Glomerular visceral epithelial cell (primary cell): Measurements from ENCODE around the gene IDH3A.

Source experiments
- DNase-seq: peaks from one replicate; pipeline ENCODE4 v3.0.0-alpha.2; 2016; ENCODE audit errors: extremely low spot score

Gene IDH3A

DNA sequence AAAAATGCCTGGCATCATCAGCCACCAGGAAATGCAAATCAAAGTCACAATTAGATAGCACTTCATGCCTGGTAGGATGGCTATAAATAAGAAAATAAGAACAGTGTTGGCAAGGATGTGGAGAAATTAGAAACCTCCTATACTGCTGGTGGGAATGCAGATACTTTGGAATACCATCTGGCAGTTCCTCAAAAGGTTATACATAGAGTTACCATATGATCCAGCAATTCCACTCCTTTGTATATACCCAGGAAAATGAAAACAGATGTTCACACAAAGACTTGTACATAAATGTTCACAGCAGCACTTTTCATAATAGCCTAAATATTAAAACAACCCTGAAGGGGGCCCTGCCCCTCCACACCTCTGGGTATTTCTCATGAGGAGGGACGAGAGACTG, 71.6 kb downstream of the IDH3A start:
- no peak for DNase-seq
